Vagina (tissue), 2 donors: Measurements from ENCODE around the gene ASTN2.

ENCODE experiments used
- POLR2A ChIP-seq, 2 donors: fragments of 450-650 bp; IDR thresholded peaks; one replicate each; pipeline ENCODE4 v1.6.1; 2017; ENCODE audit warnings: antibody characterized with exemption in 2 of 2, mild to moderate bottlenecking in 2 of 2, moderate library complexity in 2 of 2
- TF ChIP-seq, protein P1 (sequence below), 3 experiments: fragments of 450-650 bp in 2 of 3; fragments of 200-600 bp in 1 of 3; sonication (generic) in 1 of 3; IDR thresholded peaks; one replicate each; pipeline ENCODE4 v1.5.1; 2017 to 2019; ENCODE audit warnings: antibody characterized with exemption in 3 of 3, mild to moderate bottlenecking in 2 of 3, moderate library complexity in 2 of 3

GRCh38 chr9:117097761-117098160 is 317.1 kb downstream of the ASTN2 start:
- TF ChIP-seq, protein P1, sequence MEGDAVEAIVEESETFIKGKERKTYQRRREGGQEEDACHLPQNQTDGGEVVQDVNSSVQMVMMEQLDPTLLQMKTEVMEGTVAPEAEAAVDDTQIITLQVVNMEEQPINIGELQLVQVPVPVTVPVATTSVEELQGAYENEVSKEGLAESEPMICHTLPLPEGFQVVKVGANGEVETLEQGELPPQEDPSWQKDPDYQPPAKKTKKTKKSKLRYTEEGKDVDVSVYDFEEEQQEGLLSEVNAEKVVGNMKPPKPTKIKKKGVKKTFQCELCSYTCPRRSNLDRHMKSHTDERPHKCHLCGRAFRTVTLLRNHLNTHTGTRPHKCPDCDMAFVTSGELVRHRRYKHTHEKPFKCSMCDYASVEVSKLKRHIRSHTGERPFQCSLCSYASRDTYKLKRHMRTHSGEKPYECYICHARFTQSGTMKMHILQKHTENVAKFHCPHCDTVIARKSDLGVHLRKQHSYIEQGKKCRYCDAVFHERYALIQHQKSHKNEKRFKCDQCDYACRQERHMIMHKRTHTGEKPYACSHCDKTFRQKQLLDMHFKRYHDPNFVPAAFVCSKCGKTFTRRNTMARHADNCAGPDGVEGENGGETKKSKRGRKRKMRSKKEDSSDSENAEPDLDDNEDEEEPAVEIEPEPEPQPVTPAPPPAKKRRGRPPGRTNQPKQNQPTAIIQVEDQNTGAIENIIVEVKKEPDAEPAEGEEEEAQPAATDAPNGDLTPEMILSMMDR (IDR thresholded peaks at IDR 0.05): no peak
- TF ChIP-seq POLR2A (IDR thresholded peaks at IDR 0.05): no peak
